HG02798 (cell line): ENCODE data around the gene PLA2G4E.
A peak's percentile ranks its signal among the peaks of the same experiment; 100 is the strongest.

Source experiments
- ATAC-seq: cut with Tn5 transposase; IDR thresholded peaks from one replicate; pipeline ENCODE4 v1.9.1; 2021; ENCODE audit warnings: mild to moderate bottlenecking; ENCODE audit not compliant: unreplicated experiment, poor library complexity

Gene PLA2G4E

DNA sequence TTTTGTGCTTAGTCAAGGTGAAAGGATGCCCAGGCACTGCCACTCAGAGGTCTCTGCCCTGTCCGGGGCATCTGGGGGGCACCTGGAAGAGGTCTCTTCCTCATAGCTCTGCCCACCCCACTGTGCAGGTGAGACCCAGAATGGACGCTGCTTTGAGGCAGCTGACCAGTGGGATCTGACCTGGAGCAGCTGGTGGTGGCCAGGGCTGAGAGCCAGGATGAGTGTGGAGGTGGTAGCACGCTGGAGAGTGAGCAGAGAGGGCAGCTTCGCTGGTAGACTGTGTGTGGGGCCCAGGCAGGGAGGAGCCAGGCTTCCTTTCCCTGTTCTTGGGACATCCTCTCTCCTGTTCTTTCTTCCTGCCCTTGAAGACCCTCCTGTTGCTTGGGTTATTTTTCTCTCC lies 32.2 kb upstream of the PLA2G4E start:
- ATAC-seq: no peak

DNA sequence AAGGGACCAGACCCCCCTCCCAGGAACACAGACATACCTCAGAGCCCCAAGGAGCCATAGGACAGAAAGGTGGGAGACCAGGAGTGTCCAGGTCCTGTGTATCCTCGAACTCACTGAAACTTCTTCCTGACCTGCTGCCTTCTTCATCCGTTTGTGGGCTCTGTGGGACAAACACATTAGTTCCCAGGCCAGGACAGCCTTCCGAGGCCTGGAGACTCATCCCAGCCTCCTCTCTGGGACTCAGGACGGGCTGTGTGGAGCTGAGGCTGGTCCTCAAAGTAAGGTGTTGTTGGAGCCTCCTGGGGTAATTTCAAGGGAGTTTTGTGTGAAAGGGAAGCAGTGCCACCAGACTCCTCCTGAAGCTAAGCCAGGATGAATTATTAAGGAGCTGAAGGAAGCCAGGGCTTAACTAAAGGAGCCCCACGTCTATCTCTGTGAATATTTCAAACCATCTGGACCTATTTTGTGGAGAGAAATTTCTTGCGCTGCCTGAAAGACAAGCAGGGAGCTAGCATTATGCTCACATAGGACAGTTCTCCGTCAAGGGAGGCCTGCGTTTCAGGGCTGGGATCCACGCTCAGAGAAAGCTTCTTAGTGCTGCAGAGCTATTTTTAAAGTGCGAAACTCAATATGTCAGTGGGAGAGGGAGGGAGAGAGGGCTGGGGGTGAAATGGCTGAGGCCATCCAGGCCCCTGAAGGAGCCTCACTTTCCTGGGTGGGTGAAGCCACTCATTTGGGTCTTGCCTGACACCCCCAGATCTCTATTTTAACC lies 29.8 kb upstream of the PLA2G4E start:
- ATAC-seq: no peak

GRCh38 chr15:42048821-42049200 lies 28.0 kb upstream of the PLA2G4E start:
- ATAC-seq: no peak

GRCh38 chr15:42048080-42048820 lies 27.4 kb upstream of the PLA2G4E start:
- ATAC-seq: no peak

GRCh38 chr15:42046597-42046996 lies 25.8 kb upstream of the PLA2G4E start:
- no peak for ATAC-seq

- ATAC-seq: no peak
Measured at GRCh38 chr15:42045211-42045615, 24.4 kb upstream of the PLA2G4E start.

- ATAC-seq: no peak
Measured at GRCh38 chr15:42042602-42043400, 22.0 kb upstream of the PLA2G4E start.

DNA sequence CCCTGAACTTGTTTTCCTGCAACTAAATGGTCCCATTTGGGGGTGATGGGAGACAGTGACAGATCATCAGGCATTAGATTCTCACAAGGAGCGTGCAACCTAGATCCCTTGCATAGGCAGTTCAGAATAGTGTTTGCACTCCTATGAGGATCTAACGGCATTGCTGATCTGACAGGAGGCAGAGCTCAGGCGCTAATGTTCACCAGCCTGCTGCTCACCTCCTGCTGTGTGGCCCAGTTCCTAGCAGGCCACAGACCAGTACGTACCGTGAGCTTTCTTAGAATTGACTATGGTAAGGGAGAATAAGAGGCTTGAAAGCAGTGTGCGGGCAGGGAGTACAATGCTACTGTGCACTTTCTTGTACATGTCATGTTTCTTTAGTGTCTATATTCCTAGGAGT lies 17.6 kb upstream of the PLA2G4E start:
- no peak for ATAC-seq

- ATAC-seq: no peak
Measured at GRCh38 chr15:42037656-42038055, 16.8 kb upstream of the PLA2G4E start.

DNA sequence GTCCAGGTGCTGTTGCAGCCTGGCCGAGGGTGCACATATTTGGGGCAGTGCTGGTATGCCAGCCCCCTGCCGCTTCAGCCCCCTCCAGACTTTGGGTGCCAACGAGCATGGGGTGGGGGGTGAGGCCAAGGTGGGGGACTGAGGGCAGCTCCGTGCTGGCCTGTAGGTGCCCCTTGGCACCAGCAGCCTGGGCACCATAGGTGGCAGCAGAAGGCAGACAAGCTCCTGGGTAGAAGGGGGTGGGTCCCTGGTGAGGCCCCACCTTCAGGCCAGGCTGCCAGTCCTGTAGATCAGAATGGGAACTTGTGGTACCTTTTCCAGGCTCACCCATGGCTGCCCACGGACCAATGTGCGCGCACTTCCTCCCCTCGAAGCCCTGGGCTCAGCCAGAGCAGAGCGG lies 16.1 kb upstream of the PLA2G4E start:
- no peak for ATAC-seq

DNA sequence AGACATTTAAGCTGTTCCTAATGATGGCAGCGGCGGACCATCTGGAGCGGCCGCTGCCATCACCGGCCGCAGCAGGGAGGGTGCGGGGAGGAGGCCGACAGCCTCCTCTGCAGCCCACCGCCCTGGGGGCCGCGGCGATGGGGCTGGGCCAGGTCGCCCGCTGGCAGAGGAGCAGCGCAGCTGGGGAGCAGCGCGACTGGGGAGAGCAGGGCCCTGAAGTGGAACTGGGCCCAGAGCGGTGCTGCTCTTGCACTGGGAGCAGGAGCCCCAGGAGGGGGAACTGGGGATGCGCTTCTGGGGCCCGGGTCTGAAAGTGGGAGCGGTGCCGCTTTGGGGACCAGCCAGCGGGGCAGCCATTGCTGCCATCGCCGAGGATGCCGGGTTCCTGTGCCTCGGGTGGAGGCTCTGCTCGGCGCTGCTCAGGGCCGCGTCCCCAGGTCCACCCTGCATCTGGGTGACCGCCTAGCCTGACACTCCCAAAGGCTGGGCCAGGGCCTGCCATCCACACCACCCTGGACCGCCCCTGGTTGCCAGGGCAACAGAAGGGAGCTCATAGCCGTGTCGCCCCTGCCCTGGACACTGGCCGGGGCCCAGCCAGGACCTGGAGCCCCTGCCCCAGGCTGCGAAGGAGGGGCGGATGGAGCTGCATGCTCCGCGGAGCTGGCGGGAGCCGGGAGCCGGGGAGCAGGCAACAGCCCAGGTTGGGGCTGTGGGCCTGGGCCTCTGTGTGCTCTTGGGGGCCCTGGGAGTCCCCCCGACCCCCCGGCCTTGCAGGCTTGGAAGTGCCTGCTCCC lies 15.5 kb upstream of the PLA2G4E start:
- no peak for ATAC-seq

- peak; percentile 47 for ATAC-seq
Measured at GRCh38 chr15:42035435-42035761, 14.6 kb upstream of the PLA2G4E start.

DNA sequence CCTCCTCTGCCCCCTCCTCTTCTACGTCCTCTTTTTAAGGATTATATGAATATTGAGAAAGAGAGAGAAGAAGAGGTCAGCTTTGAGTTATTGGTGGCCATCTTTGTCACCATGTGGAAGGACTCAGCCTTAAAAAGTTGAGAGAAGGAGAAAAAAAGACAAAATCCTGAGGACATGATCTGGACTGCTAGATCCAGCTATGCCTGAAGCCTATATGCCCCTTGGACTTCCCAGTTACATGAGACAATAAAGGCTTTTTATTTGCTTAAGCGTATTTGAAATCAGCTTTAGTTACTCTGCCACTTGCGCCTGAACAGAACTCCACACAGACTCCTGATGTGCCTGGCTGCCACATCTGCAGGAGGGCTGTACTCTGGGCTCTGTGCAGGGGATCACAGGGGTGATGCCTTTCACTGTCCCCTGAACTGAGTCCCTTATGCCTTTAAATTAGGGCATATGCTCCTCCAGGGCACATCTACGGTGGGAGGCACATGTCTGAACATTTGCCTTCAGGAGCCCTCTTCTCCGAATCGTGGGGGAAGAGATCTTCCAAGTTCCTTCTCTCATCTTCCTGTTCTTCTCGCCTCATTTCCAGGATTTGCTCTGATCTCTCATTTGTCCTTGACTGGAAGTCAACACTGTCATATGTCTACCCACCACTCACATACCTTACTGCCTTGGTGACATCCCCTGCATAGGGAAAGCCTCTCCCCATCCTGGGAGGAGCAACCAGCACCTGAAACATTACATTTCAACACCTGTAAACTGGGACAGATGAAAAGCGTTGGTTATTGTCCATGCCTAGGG lies 14.0 kb upstream of the PLA2G4E start:
- no peak for ATAC-seq

DNA sequence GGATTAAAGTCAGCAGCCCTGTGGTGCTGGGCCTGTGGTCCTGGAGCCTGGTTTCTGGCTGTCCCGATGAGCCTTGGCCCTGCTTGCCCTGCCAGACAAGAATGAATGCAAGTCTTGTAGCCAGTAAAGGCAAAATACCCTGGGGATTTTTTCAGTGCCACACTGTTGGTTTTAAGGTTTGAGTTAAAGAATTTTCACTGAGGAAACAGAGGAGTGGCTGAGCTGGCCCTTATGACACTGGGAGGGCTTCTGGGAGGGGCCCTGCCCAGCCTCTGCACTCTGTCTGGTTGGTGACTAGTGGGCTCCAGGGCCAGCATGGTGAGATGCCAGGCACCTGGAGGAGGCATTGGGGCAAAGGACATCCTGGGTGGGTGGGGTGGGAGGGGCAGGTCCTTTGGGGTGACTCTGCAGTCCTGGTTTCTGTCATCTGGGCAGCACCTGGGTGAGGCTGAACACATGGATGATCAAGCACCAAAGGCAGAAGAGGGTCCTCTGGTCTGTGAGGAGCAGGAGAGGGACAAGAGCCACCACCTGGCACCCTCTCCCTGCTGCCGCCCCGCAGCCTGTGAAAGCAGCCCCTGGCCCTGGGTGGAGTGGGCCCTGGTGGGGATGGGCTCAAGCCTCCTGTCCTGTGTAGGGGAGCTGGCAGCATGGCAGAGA lies 12.5 kb upstream of the PLA2G4E start:
- ATAC-seq: no peak

- ATAC-seq: no peak
Measured at GRCh38 chr15:42032376-42033213, 11.8 kb upstream of the PLA2G4E start.

DNA sequence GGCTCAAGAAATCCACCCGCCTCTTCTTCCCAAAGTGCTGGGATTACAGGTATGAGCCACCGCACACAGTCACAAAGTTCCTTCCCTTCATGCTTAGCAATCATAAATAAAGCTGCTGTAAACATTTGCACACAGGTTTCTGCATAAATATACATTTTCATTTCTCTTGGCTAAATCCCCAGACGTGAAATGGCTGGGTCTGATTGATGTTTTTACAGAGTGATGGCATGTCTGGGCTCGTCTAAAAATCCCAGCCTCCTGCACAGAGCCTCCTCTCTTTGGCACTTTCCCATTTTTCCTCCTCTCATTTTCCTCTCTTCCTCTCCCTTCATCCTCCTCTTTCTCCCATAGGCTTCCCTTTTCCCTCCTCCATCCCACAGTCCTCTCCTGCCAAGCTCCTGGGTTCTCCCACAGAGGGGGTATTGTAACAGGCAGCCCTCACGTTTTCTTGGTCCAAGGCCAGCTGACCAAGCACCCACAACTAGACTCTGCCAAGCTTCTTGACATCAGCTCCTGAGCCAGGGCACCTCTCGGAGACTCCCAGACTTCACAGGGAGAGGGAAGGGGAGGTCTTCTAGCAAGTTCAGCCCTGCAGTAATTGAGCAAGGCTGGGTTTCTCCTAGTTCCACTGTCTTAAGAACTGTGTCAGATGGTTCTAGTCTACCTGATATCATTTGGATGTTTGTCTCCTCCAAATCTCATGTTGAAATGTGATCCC lies 10.5 kb upstream of the PLA2G4E start:
- ATAC-seq: no peak

- no peak for ATAC-seq
Measured at GRCh38 chr15:42027521-42027920, 6.7 kb upstream of the PLA2G4E start.

- no peak for ATAC-seq
Measured at GRCh38 chr15:42024303-42024702, 3.5 kb upstream of the PLA2G4E start.
